Peyer's patch (tissue), 4 donors: ENCODE measurements around the gene RMND5B. TPM values are rescaled to one million over a fixed set of nuclear protein-coding genes. Genes with fewer than 3 reads are reported as not detected.
"Not testable (repeated sequence)": the region's sequence is repeated elsewhere in the genome, so short reads cannot be mapped to it uniquely, and the experiment has no call there.

Experiments
- DNase-seq, 3 donors: peaks; one replicate each; pipeline ENCODE4 v3.0.0-alpha.2; 2017 to 2019
- H3K27ac ChIP-seq, 4 donors: fragments of 200-600 bp; sonication (generic); one replicate each; pipeline ENCODE4 v1.5.1; 2016 to 2019
- H3K27me3 ChIP-seq, 2 donors: fragments of 200-600 bp; sonication (generic); one replicate each; pipeline ENCODE4 v1.5.1; 2019
- H3K36me3 ChIP-seq, 3 donors: fragments of 200-600 bp; sonication (generic); one replicate each; pipeline ENCODE4 v1.5.1; 2016 to 2019
- H3K4me1 ChIP-seq, 4 donors: fragments of 200-600 bp; sonication (generic); one replicate each; pipeline ENCODE4 v1.5.1; 2016 to 2019
- H3K4me3 ChIP-seq, 4 donors: fragments of 200-600 bp; sonication (generic); 1 replicate in 3 of 4; 2 replicates in 1 of 4; pipeline ENCODE4 v1.5.1; 2016 to 2019; ENCODE audit warnings: mild to moderate bottlenecking in 1 of 4
- H3K9me3 ChIP-seq, 4 donors: fragments of 200-600 bp; sonication (generic); one replicate each; pipeline ENCODE4 v1.5.1; 2016 to 2019; ENCODE audit warnings: mild to moderate bottlenecking in 1 of 4
- POLR2A ChIP-seq, 2 donors: fragments of 450-650 bp; IDR thresholded peaks; one replicate each; pipeline ENCODE4 v1.5.1; 2017; ENCODE audit warnings: antibody characterized with exemption in 2 of 2, mild to moderate bottlenecking in 2 of 2, moderate library complexity in 2 of 2
- total RNA-seq, 4 donors: library from RNA; depleted of rRNA; stranded (reverse); fragments of >200 nt; gene quantifications; one replicate each; pipeline ENCODE4 v1.1.0, GENCODE V29; 2016
- TF ChIP-seq, protein P1 (sequence below), 6 experiments: fragments of 450-650 bp in 4 of 6; fragments of 200-600 bp in 2 of 6; sonication (generic) in 1 of 6; IDR thresholded peaks; one replicate each; pipeline ENCODE4 v1.5.1; 2017 to 2019; ENCODE audit warnings: antibody characterized with exemption in 6 of 6, mild to moderate bottlenecking in 3 of 6, moderate library complexity in 1 of 6

RMND5B gene
- total RNA-seq, 4 donors from 2014 or later = 35.9 to 59.4 (median 51.7) TPM

DNA sequence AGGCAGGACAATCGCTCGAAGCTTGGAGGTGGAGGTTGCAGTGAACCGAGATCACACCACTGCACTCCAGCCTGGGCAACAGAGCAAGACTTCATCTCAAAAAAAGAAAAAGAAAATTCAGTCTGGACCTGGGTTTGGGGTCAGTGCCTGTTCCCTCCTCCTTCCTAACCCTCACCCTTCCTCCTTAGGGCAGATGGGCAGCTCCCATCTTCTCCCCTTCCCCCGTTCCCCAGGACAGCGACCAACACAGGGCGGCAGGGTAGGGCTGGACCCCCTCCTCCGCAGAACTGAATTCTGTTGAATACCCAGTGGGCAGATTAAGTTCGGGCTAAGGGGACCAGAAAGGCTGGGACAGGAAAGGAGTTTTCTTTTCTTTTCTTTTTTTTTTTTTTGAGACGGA lies 1.5 kb upstream of the RMND5B start:
- DNase-seq = no peak
- H3K4me3 ChIP-seq = no peak overlapping the region
- no peak overlapping the region for H3K27ac ChIP-seq
- H3K4me1 ChIP-seq = peaks cover 0 to 15% (median 0%) of the 10 kb centered on the region in 4 donors
- H3K9me3 ChIP-seq = no peaks in the 10 kb centered on the region
- H3K36me3 ChIP-seq = peaks cover 0 to 8% (median 0%) of the 10 kb centered on the region in 3 donors
- H3K27me3 ChIP-seq = no peaks in the 10 kb centered on the region
- no peak for TF ChIP-seq POLR2A (IDR thresholded peaks at IDR 0.05)
- TF ChIP-seq, protein P1, sequence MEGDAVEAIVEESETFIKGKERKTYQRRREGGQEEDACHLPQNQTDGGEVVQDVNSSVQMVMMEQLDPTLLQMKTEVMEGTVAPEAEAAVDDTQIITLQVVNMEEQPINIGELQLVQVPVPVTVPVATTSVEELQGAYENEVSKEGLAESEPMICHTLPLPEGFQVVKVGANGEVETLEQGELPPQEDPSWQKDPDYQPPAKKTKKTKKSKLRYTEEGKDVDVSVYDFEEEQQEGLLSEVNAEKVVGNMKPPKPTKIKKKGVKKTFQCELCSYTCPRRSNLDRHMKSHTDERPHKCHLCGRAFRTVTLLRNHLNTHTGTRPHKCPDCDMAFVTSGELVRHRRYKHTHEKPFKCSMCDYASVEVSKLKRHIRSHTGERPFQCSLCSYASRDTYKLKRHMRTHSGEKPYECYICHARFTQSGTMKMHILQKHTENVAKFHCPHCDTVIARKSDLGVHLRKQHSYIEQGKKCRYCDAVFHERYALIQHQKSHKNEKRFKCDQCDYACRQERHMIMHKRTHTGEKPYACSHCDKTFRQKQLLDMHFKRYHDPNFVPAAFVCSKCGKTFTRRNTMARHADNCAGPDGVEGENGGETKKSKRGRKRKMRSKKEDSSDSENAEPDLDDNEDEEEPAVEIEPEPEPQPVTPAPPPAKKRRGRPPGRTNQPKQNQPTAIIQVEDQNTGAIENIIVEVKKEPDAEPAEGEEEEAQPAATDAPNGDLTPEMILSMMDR (IDR thresholded peaks at IDR 0.05) = no peak

DNA sequence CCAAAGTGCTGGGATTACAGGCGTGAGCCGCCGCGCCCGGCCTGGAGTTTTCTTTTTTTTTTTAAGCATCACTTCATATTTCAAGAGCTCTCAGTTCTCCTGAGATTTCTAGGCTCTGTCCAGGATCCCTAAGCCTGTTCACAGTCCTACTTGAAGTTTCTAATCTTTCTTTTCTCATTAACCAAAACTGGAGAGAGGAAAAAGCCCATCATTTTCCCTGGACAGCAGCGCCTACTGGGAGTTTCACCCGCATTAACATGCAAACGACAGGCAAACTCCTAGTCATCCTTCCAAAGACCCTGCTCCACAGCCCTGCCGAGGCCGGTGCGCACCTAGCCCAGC lies 609 bp upstream of the RMND5B start:
- peak overlapping the region; percentile 85 to 90 (median 86) for H3K27ac ChIP-seq
- peaks cover 0 to 15% (median 0%) of the 10 kb centered on the region in 4 donors for H3K4me1 ChIP-seq
- H3K4me3 ChIP-seq = peak overlapping the region; percentile 62 to 77 (median 74)
- not testable (repeated sequence) for H3K27me3 ChIP-seq, H3K9me3 ChIP-seq, DNase-seq
- peaks cover 0 to 11% (median 0%) of the 10 kb centered on the region in 3 donors for H3K36me3 ChIP-seq

DNA sequence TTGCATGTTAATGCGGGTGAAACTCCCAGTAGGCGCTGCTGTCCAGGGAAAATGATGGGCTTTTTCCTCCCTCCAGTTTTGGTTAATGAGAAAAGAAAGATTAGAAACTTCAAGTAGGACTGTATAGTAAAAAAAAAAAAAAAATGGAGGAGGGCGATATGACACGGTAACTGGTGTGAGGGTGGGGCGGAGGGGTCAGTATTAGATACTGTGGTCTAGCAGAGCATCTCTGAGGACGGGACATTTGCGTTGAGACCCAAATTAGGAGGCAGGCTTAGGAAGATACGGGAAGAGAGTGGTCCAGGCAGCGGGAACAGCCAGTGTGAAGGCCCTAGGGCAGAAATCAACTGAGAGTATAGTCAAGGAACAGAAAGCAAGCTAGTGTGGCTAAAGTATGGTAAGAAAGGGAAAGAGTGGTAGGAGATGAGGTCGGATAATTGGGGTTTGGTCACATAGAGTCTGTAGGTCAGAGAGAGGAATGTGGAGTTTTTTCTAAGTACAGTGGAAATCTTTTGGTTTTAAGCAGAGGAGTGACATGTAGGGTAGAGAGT lies 707 bp downstream of the RMND5B start:
- H3K4me3 ChIP-seq = peak overlapping the region; percentile 62 to 77 (median 74)
- H3K27ac ChIP-seq = peak overlapping the region; percentile 85 to 90 (median 86)
- H3K36me3 ChIP-seq = peaks cover 0 to 21% (median 0%) of the 10 kb centered on the region in 3 donors
- no peak for TF ChIP-seq POLR2A (IDR thresholded peaks at IDR 0.05)
- TF ChIP-seq, protein P1 (IDR thresholded peaks at IDR 0.05) = no peak
- DNase-seq = no peak
- H3K27me3 ChIP-seq = no peaks in the 10 kb centered on the region
- H3K4me1 ChIP-seq = peaks cover 0 to 15% (median 0%) of the 10 kb centered on the region in 4 donors
- H3K9me3 ChIP-seq = no peaks in the 10 kb centered on the region

DNA sequence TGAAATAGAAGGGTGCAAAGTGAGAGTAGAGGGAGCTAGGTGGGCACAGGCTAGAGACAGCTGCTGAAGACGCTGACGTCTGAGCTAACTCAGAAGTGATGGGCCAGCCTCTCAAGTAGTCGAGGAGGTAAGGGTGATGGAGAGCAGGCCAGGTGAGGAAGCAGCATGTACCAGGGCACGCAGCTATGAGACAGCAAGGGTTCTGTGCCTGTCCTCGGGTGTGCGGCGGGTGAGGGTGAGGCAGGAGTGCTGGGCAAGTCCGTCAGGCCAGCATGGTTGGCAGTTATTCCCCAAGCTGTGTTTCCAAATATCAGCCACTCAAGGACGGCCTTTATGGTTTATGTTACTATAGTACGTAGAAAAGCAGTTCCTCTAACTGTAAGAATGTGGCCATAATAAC lies 6.2 kb downstream of the RMND5B start:
- Histone ChIP-seq H3K36me3 (peaks cover 0 to 50% (median 0%) of the 10 kb centered on the region in 3 donors), H3K4me1 (peaks cover 0 to 5% (median 0%) of the 10 kb centered on the region in 4 donors), H3K27ac (no peak overlapping the region), H3K27me3 (no peaks in the 10 kb centered on the region), H3K4me3 (no peak overlapping the region), H3K9me3 (no peaks in the 10 kb centered on the region)
- TF ChIP-seq, protein P1 (IDR thresholded peaks at IDR 0.05) = no peak
- no peak for TF ChIP-seq POLR2A (IDR thresholded peaks at IDR 0.05)
- peak in 1 of 3 donors; percentile 27 for DNase-seq

DNA sequence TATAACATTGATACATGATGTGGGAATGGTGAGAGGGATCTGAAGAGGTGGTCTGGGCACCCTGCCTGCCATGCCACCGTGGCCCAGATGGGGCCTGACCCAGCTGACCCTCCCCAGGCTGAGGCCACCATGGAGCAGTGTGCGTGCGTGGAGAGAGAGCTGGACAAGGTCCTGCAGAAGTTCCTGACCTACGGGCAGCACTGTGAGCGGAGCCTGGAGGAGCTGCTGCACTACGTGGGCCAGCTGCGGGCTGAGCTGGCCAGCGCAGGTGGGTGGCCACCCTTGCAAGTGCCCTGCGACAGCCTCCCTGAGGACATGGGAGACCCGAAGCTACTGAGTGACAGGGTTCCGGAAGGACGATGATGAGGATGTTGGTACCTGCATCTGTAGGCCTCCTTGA lies 7.2 kb downstream of the RMND5B start:
- no peak overlapping the region for H3K27ac ChIP-seq
- no peak for TF ChIP-seq POLR2A (IDR thresholded peaks at IDR 0.05)
- no peak overlapping the region for H3K4me3 ChIP-seq
- no peaks in the 10 kb centered on the region for H3K27me3 ChIP-seq
- peaks cover 0 to 60% (median 0%) of the 10 kb centered on the region in 3 donors for H3K36me3 ChIP-seq
- H3K9me3 ChIP-seq = no peaks in the 10 kb centered on the region
- peak in 1 of 3 donors; percentile 42 for DNase-seq
- no peaks in the 10 kb centered on the region for H3K4me1 ChIP-seq

DNA sequence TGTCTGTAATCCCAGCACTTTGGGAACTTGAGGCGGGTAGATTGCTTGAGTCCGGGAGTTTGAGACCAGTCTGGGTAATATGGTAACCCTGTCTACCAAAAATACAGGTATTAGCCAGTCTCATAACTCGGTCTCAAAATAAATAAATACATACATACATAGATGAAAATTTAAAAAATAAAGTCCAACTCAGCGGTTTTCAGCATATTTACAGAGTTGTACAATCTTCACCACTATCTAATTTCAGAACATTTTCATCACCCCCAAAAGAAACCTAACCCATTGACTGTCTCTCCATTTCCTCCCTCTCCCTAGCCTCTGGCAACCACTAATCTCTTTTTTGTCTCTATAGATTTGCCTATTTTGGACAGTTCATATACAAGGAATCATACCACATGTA lies 10.7 kb downstream of the RMND5B start:
- Histone ChIP-seq H3K9me3 (no peaks in the 10 kb centered on the region), H3K4me1 (no peaks in the 10 kb centered on the region), H3K27ac (no peak overlapping the region), H3K36me3 (peaks cover 0 to 65% (median 0%) of the 10 kb centered on the region in 3 donors), H3K4me3 (no peak overlapping the region), H3K27me3 (no peaks in the 10 kb centered on the region)
- TF ChIP-seq POLR2A (IDR thresholded peaks at IDR 0.05) = no peak
- TF ChIP-seq, protein P1 (IDR thresholded peaks at IDR 0.05) = no peak
- no peak for DNase-seq

DNA sequence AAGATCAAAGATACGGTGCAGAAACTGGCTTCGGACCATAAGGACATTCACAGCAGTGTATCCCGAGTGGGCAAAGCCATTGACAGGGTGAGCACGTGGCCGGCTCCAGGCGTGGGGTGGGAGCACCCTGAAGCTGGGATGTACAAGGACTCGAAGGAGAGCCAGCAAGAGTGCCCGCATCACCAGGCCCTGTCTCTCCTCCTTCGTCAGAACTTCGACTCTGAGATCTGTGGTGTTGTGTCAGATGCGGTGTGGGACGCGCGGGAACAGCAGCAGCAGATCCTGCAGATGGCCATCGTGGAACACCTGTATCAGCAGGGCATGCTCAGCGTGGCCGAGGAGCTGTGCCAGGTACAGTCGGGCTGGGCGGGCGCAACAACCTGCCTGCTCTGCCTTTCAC lies 11.8 kb downstream of the RMND5B start:
- Histone ChIP-seq H3K36me3 (peaks cover 0 to 76% (median 0%) of the 10 kb centered on the region in 3 donors), H3K27me3 (no peaks in the 10 kb centered on the region), H3K4me3 (no peak overlapping the region), H3K4me1 (no peaks in the 10 kb centered on the region), H3K9me3 (no peaks in the 10 kb centered on the region), H3K27ac (no peak overlapping the region)
- no peak for DNase-seq
- no peak for TF ChIP-seq POLR2A (IDR thresholded peaks at IDR 0.05)
